Bronchial epithelial cell (primary cell): ENCODE results near the gene FOXN3. TPM values are rescaled to one million over a fixed set of nuclear protein-coding genes. Genes with fewer than 3 reads are reported as not detected.

ENCODE experiments used
- DNase-seq: peaks from one replicate; pipeline ENCODE4 v3.0.0-alpha.2; 2010; ENCODE audit warnings: low read depth
- FAIRE-seq: peaks from 2 replicates; lab custom pipeline; 2011; peaks lifted over from hg19 to GRCh38; lab: Jason Lieb, UNC
- H3K27me3 ChIP-seq: 2 replicates; pipeline ENCODE4 v1.5.1; 2011; ENCODE audit warnings: low read length; ENCODE audit not compliant: control insufficient read depth, insufficient read depth
- H3K36me3 ChIP-seq: 2 replicates; pipeline ENCODE4 v1.5.1; 2011; ENCODE audit warnings: low read length; ENCODE audit not compliant: control insufficient read depth, insufficient read depth
- H3K4me3 ChIP-seq: 2 replicates; pipeline ENCODE4 v1.5.1; 2011; ENCODE audit warnings: mild to moderate bottlenecking, low read depth, low read length, control low read depth
- total RNA-seq: library from RNA; depleted of rRNA; stranded (reverse); fragments of >200 nt; gene quantifications from 2 replicates; pipeline ENCODE4 v1.2.1, GENCODE V29; 2014
- TF ChIP-seq, protein P1 (sequence below): IDR thresholded peaks from 2 replicates; pipeline ENCODE4 v1.5.1; 2011; ENCODE audit warnings: mild to moderate bottlenecking, moderate library complexity, low read length, control low read depth, inconsistent platforms; ENCODE audit not compliant: insufficient read depth, severe bottlenecking

The FOXN3 gene
- total RNA-seq, 1 donor from 2014 or later, result 5.8 TPM

DNA sequence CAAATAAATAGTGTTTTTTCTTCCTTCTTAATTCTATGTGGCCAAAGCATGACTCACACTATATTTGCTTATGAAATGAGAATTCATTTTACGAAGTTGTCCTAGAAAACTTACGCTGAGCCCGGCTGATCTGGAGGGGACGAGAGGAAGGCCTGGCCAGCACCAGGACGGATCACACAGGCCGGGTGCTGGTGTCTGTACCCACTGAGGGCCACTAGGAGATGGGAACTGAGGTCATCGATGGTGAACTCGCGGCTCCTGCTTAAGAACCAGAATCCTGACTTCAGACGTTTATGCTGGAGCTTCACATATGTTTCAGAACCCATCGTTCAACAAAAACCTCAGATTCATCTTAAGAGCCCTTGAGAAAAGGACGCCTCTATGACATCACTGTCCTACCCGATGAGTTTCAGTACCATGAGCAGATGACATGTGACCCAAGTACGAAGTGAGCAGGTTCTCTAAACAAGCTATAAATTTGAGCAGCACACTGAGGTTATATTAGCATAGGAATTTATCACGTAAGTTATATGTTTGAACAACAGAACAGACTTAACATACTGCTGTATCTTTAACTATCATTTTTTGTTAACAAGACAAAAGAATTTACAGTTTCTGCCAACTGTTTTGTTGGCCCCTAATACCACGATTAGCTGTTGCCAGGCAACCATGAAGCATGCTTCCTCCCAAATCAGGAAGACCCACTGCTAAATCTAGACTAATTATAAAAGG lies 111.9 kb downstream of the FOXN3 start:
- FAIRE-seq (no peak), DNase-seq (peak; percentile 58)
- H3K4me3 ChIP-seq, result no peak overlapping the region
- TF ChIP-seq, protein P1, sequence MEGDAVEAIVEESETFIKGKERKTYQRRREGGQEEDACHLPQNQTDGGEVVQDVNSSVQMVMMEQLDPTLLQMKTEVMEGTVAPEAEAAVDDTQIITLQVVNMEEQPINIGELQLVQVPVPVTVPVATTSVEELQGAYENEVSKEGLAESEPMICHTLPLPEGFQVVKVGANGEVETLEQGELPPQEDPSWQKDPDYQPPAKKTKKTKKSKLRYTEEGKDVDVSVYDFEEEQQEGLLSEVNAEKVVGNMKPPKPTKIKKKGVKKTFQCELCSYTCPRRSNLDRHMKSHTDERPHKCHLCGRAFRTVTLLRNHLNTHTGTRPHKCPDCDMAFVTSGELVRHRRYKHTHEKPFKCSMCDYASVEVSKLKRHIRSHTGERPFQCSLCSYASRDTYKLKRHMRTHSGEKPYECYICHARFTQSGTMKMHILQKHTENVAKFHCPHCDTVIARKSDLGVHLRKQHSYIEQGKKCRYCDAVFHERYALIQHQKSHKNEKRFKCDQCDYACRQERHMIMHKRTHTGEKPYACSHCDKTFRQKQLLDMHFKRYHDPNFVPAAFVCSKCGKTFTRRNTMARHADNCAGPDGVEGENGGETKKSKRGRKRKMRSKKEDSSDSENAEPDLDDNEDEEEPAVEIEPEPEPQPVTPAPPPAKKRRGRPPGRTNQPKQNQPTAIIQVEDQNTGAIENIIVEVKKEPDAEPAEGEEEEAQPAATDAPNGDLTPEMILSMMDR, result peak; percentile 8
- H3K27me3 ChIP-seq, result no peaks in the 10 kb centered on the region
- H3K36me3 ChIP-seq, result no peaks in the 10 kb centered on the region

DNA sequence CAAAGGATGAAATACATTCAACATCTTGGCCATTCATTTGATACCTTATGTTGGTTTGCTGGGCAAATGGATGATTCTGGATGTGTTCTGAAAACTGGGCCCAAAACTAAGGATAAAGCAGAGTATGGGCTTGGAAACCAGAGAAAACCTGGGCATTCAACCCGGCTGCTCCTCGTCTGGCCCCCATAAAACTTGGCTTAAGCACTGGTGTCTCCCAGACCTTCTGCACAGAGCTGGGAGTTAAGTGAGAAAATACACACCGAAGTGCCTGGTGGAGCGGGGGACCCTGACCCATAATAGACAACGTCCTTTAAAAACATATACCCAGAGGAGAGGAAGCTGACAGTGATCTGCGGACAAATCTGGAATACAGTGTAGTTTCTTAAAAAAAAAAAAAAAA lies 112.5 kb downstream of the FOXN3 start:
- H3K36me3 ChIP-seq, result no peaks in the 10 kb centered on the region
- H3K4me3 ChIP-seq, result no peak overlapping the region
- TF ChIP-seq, protein P1, result no peak
- no peaks in the 10 kb centered on the region for H3K27me3 ChIP-seq
- DNase-seq (no peak), FAIRE-seq (no peak)

DNA sequence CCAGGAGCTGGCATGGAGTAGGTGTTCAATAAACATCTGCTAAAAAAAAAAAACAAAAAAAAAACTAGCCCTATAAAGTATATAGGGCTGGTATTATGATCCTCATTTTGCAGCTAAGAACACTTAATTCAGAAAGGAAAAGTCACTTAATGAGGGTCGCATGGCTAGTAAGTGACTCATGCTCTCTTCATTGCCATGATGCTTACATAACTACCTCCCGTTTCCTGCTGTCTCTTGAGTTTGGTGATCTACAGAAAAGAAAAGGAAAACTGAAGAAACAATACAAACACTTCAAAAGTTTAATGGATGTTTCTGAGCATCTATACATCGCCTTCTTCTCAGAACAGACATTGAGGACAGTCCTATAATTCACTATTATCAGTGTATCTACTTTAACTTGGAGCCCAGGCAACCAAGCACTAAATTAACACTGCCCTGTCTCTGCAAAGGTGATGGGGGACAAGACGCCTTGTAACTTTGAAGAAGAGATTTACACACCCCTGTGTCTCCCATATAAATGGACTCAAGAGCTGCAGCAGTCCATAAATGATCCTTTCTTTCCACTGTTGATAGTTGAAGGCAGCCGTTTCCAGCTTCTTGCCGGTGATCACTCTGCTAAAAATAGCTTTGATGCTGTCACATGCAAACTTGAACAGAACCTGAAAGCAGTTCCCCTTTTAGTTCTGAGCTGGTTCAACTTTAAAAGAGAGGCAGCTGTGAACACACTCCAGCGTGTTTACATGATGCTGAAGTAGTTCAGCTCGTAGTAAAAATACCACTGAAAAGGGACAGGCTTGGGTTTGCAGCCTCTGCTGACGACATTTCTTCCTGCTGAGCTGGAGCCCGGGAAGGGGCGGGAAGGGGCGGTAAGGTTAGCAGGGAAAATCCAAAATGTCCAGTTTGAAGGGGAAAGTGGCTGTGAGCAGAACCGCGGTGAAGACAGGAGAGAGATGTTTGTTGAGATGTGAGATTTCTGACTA lies 113.3 kb downstream of the FOXN3 start:
- FAIRE-seq (no peak), DNase-seq (peak; percentile 46)
- Histone ChIP-seq H3K36me3 (no peaks in the 10 kb centered on the region), H3K4me3 (no peak overlapping the region), H3K27me3 (no peaks in the 10 kb centered on the region)
- TF ChIP-seq, protein P1, result no peak

DNA sequence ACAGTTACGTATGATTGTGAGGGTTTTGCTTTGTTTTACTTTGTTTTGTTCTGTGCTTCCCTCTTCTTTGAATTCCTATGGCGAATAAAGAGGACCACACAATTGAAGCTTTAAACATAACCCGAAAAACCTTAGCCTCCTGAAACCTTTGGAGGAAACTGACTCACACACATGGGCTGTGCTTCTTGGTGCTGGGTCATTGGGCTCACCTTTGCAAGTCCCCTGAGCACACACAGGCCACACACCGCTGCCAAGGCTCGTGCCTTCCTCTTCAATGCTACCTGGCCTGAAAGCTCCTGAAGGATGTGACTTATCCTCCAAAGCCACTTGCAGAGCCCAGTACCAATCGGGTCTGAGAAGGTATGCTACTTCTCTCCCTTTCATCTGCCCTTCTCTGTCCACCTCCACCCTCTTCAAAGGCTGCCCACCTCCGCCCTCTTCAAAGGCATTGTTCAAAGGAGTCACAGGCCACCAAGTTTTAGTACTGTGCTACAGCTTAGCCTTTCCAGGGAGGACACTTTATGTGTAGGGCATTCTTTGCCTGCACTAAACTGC lies 114.6 kb downstream of the FOXN3 start:
- no peaks in the 10 kb centered on the region for H3K27me3 ChIP-seq
- no peaks in the 10 kb centered on the region for H3K36me3 ChIP-seq
- TF ChIP-seq, protein P1, result no peak
- H3K4me3 ChIP-seq, result no peak overlapping the region
- DNase-seq (no peak), FAIRE-seq (no peak)

DNA sequence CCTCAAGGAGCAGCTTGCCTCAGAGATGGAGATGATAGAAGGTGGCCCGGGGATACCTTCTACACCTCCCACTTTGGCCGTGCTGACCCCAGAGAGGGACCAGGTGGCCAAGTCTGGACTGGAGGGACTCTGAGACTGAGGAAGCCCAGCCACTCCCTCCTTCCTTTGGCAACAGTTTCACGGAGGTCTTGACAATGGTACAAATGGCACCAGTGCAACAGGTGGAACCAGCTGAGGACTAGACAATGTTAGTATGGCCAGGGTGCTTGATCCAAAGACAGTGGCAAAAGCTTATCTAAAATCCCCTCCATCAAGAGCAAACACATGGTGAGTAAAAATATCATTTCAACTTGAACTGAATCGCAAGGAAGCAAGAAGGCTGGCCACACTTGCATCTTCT lies 117.4 kb downstream of the FOXN3 start:
- DNase-seq, result no peak
- no peaks in the 10 kb centered on the region for H3K36me3 ChIP-seq
- H3K27me3 ChIP-seq, result no peaks in the 10 kb centered on the region
- TF ChIP-seq, protein P1, result no peak
- no peak overlapping the region for H3K4me3 ChIP-seq
- FAIRE-seq, result no peak
